ENCODE measurements around the gene RPRML.
A peak's percentile ranks its signal among the peaks of the same experiment; 100 is the strongest.
"Not testable (repeated sequence)": the region's sequence is repeated elsewhere in the genome, so short reads cannot be mapped to it uniquely, and the experiment has no call there.

Gene RPRML

DNA sequence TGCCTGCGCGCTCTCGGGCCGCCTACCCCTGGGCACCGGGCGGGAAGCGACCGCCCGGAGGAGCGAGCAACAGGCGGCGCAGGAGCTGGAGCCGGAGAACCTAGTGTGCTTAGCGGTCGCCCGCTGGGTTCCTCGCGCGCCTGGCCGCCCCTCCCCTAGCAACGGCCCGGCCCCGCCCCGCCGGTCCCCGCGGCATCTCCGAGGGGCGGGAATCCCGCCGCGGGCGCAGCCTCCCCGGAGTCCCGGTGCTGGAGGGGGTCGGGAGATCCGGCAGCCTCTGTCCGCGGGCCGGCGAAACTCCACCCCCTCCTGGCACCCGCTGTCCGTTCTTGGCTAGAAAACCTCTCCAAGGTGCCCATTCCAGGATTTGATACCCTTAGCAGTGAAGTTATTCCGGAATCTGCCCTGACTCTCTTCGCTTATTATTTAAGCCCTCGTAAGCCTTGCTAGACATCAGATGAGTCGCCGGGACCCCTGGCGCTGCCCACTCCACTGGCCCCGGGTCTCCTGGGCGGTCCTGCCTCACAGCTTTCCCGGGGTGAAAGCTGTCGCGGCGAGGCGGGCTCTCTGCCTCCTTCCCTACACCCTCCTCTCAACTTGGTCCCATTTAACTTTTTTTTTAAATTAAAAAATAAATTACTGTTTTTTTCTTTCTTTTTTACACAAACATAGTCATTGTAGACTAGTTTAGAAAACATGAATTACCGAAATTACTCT lies at the start of gene RPRML:
Gene RPRML, minus strand, starts transcription at position 107 of the 717 bp plus-strand sequence. CDS start 246 bp downstream, outside the sequence.
- DNase-seq: peak; percentile 46

DNA sequence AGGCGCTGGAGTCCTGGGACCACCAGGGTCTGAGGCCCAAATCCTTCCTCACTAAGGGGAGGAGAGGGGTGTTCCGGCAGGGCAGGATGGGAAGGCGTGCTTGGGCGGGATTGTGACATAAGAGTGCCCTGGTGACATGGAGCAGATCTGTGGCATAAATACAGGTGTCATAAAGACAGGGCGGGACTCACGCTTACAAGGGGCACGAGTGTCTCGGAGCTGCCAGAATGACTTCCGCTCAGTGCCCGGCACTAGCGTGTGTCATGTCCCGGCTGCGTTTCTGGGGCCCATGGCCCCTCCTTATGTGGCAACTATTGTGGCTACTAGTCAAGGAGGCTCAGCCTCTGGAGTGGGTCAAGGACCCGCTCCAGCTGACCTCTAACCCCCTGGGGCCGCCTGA lies 37.9 kb upstream of the RPRML start:
- not testable (repeated sequence) for DNase-seq

DNA sequence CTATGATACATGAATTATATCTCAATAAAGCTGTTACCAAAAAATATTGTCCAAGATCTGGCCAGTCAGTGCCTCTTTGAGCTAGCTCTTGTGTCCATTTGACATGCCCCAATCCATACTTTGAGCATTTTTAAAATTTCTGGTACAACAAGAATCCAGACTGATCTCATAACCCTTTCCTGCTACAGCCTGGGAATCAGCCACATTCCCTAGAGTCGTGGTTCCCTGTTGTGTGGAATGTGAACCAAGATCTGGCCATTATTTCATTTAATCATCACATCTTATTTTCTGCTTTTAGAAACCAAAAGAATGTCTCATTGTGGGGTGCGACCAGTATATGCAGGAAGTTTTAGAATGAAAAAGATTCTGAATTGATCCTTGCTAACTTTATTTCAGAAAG lies 34.3 kb upstream of the RPRML start:
- no peak for DNase-seq

DNA sequence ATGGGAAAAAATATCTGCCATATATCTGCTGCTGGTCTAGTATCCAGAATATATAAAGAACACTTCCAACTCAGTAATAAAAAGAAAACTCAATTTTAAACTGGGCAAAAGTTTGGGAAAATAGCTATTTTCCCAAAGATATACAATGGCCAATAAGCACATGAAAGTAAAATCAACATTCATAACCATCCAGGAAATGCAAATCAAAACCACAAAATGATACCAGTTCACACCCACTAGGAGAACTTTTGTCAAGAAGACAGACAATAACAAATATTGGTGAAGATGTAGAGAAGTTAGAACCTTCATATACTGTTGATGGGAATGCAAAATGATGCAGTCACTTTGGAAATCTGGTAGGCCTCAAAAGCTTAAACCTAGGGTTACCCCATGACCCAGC lies 33.4 kb upstream of the RPRML start:
- DNase-seq: no peak

DNA sequence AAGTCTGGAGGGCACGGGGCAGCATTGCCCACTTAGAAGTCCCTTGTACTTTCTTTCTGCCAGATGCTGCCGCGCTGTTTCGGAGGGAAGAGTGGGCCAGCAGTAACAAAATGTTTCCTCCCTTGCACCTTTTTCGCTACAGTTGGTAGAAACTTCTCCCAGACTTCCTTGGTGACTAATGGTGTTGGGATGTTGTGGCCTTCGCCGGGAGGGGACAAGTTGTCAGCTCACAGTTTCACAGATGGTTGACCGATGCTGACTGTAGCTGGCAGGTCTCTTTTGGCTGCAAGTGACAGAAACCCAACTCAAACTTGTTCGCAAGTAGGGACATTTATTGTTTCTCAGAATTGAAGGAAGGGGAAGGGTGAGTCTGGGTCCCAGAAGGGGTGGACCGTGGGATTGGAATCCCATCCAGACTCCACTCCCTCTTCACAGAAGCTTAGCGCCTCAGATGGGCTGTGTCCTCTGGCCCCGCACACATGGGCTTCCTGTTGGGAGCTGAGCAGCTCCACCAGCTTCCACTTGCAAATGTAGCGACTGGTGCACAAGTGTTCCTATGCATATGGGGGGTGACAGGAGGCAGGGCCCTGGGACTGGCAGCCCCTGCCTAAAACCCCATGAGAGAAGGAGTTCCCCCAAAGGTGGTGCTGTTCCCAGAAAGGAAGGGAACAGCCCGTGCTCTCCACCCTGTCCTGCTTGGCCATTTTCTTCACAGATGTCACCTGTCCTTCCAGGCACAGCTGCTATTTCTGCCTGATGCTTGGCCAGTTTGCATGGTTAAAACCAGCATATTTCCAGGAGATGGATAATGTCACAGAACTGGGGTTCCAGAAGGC lies 30.9 kb upstream of the RPRML start:
- DNase-seq: peak; percentile 46

DNA sequence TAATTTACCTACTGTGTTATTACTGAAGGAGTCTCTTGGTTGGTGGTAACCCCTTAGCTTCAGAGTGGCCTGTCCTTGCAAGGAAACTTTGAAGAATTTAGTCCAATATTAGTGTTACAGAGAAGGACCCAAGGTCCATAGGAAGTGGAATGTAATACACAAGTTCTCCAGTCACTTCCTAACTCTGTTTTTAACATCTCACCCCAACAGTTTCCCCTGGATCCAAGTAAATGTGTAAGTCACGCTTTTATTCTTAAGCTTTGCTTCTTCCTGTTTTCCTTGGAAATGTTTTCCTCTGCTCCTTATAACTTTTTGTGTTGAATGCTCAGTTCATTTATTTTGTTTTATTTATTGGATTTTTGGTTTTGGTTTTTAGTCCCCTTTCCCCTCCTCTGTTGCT lies 25.9 kb upstream of the RPRML start:
- no peak for DNase-seq

DNA sequence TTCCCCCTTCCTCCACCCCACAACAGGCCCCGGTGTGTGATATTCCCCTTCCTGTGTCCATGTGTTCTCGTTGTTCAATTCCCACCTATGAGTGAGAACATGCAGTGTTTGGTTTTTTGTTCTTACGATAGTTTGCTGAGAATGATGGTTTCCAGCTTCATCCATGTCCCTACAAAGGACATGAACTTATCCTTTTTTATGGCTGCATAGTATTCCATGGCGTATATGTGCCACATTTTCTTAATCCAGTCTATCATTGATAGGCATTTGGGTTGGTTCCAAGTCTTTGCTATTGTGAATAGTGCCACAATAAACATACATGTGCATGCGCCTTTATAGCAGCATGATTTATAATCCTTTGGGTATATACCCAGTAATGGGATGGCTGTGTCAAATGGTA lies 24.8 kb upstream of the RPRML start:
- DNase-seq: not testable (repeated sequence)

DNA sequence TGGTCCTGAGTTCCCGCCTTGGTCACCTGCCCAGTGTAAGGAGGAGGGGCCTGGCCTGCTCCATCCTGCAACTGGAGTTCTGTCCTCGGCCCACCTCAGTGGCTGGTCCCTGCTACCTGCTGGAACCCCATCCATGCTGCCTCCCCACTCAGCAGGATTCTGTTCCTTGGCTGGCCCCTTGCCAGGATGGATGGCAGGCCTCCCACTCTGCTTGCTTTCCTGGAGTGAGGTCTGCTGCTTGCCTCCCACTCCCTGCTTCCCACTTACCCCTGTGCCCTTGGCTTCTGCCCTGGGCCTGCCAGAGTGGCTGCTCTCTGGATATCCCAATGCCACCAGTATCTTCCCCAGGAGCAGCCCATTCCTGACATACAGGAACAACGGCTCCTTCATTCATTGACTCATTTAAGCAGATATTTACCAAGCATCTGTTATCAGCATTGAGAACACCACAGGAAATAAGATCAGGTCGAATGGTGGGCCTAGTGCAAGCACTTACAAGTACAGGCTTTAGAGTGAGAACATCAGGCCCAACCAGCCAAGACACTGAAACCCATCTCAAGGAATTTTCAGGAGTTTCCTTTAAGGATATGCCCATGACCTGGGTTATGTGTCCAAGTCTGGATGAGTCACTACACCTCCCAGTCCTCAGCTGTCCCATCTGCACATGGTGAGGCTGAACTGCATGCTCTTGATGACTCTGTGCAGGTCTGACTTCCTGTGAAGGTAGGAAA lies 17.0 kb upstream of the RPRML start:
- DNase-seq: peak; percentile 56

DNA sequence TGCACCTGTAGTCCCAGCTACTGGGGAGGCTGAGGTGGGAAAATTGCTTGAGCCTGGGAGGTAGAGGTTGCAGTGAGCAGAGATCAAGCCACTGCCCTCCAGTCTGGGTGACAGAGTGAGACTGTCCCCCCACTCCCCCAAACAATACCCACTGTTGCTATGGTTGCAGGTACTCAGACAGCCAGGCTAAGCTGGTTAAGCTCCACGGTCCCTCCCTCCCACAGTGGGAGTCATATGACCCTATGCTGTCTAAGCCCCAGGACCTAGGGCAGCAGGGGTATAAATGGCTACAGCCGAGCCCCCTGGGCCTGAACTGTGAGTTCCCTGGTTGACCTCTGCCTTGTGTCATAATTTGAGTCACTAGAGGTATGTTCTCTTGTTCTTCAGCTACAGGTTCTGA lies 15.9 kb upstream of the RPRML start:
- DNase-seq: no peak

DNA sequence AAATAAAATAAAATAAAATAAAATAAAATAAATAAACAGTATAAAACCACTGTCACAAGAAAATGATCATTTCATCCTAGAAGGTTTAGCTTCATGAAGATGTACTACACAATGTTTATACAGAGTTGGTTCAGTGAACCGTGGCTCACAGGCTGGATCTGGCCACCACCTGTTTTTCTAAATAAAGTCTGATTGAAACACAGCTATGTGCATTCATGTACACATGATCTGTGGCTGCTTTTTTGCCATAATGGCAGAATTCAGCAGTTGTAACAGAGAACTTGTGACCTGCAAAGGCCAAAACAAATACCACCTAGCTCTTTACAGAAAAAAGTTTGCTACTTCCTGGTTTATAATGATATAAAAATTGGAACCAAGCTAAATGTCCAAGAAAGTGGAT lies 12.6 kb upstream of the RPRML start:
- DNase-seq: no peak

DNA sequence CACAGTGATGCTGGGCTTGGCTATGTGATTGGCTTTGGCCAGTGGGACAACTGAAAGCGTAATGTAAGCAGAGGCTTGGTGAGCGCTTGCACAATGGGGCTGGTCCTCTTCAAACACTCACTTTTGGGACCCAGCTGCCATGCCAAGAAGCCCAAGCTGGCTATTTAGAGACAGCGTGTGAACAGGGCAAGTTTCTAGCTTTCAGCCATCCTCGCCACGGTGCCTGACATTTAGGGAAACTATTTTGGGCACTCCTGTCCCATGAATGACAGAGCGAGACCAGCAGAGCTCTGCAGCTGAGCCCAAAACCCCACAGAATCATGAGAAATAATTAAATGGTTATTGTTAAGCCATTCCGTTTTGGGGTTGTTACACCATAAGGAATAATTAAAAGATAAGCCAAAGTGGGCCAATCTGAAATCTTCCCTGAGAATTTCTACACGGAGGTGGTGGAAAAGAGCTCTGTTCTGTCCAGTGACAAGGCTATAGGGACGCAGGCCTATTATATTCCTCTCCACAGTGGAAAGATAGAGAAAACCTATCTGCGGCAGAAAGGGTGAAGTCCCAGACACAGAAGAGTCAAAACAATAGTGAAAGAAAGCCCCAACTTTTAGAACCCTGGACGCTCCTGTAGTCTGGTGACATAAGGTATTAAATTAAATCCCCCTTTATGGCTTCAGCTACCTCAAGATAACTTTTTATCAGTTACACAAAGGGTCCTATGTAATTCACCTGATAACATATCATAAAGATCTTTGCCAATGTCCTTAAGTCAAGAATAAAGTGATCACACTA lies 10.8 kb upstream of the RPRML start:
- DNase-seq: no peak

DNA sequence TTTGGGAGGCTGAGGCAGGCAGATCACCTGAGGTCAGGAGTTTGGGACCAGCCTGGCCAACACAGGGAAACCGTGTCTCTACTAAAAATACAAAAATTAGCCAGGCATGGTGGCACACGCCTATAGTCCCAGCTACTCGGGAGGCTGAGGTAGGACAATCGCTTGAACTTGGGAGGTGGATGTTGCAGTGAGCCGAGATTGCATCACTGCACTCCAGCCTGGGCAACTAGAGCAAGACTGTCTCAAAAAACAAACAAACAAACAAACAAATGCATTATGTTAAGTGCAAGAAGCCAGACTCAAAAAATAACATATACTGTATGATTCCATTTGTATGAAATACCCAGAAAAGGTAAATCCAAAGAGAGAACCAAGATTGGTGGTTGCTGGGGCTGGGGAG lies 8.9 kb upstream of the RPRML start:
- DNase-seq: not testable (repeated sequence)

DNA sequence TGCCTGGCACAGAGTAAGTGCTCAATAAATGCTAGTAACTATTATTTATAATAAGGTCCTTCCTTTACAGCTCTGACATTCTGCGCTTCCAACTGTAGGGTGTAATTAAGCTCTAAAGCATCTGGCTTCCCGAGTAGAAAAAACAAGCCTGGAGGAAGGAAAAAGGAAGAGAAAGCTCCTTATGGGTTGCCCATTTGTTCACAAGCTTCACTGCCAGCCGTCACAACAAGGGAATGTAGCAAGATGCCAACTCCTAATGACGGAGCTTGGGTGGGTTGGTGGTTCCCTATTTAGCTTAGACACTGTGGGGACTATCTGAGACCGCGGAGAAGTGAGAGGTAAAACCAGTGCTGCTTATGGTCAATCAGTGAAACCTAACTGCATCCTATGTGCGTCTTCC lies 7.3 kb upstream of the RPRML start:
- DNase-seq: no peak

DNA sequence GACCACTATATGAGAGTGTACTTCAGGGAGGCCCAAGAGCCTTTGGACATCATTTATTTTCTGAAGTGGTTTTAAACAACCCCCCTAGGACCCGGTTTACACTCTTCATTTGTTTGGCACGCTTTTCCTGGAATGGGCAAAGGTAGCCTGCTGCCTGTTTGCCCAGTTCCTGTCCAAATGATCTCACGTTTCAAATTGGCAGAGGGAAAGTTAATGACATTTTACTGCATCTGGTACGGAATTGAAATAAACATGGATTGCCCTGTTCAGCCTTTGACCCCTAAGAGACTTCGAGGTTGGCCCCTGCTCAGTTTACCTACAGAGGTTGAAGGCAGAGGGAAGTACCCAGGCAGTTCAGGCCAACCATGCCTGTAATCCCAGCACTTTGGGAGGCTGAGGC lies 5.8 kb upstream of the RPRML start:
- no peak for DNase-seq

DNA sequence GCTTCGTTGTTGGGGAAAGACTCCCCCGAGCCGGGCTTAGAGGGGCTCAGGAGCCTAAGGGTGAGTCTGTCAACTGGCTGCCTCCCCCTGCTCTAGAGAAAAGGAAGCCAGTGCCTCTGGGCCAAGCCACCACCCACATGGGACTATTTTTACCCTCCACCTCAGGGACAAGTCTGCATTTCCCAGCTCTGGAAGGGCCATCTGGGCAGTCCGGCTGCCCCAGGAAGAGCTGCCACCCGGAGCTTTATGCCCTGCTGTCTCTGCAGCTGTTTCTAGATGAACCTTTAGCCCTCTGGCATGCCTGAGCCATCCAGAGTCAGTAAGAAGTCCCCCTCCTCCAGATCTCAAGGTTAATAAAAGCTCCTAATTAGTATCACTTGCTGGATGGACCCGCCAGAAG lies 5.3 kb upstream of the RPRML start:
- no peak for DNase-seq

DNA sequence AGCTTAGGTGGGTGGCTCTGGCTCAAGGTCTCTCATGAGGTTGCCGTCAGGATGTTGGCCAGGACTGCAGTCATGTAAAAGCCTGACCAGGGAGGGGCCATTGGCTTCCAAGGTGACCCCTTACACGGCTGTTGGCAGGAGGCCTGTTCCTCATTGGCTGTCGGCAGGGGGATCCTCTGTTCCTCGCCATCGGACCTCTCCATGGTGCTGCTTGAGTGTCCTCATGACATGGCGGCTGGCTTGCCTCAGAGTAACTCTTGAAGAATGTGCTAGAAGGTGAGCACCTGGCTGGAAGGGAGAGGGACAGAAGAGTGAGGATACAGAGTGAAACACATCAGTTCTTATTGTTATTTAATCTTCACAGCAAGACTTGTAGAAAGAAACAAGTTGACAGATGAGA lies 4.7 kb upstream of the RPRML start:
- DNase-seq: no peak

DNA sequence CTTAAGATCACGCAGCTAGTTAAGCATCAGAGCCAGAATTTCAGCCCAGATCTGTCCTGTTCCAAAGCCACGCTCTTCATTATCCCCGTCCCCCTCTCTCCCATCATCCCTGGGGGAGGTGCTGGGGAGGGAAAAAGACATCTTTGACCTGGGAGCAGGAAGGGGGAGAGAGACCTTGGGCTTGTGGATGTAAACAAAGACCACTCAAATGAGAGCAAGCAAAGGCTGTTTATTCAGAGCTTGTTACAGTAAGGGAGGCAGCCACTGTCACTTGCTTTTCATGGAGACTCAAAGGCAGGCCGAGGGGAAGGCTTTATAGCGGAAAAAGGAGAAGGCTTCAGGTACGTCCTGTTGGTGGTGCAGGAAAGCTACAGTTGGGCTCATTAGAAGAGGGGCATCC lies 3.5 kb upstream of the RPRML start:
- no peak for DNase-seq

DNA sequence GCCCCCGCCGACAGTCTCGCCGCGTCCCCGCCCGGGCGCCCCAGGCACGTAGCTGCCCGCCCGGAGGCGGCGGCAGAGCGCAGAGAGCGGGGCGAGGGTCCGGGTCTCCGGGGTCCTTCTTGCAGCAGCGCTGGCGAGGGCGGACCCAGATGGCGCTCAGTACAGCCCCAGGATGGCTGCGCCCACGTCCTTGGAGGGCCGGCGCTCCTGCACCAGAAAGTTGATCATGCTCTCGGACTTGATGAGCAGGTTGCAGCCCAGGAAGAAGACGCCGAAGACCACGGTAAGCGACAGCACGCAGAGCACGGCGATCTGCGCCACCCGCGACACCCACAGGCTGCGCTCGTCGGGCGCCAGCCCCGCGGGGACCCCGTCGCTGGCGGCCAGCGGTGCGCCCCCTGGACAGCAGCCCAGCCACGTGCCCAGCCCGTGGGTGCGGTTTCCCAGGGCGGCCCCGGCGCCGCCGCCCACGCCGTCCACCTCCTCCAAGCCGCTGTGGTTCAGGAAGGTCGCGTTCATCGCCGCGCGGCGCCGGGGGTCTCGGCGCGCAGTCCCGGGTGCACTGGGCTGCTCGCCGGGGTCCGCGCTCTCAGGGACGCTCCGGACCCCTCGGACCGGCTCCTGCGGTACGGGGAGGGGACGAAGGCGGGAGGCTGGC lies 435 bp downstream of the RPRML start:
- peak; percentile 26 for DNase-seq

DNA sequence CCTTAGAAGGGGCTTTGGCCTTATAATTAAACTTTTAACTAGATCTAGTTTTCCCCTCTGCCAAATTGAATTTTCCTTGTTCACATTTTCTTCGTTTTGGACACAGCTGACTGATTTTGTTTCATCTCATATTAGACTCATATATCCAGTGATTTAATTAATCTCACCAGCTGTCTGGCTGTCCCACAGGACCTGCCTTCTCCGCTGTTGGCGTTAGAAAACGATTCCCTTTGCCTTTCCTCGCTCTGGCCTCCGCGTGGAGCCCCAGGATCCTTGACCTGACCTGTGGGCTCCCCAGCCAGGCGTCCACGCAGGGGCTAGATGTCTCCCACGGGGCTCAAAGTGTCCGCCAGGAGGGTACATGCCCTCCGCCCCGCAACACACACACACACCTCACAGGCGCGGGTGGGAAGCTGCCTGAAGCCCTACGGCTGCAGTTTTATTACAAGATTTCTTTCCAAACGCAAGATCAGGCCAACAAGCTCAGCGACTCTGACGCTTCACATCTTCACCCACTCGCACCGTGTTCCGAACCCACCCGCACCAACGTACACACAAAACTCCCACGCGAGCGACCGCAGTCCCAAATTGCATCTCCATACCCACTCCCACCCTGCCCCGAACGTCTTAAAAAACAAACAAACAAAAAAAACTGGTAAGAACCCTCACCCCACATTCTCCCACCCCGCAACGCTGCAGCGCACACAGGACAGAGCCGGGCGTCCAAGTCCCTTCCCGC lies 1.1 kb downstream of the RPRML start:
- no peak for DNase-seq

DNA sequence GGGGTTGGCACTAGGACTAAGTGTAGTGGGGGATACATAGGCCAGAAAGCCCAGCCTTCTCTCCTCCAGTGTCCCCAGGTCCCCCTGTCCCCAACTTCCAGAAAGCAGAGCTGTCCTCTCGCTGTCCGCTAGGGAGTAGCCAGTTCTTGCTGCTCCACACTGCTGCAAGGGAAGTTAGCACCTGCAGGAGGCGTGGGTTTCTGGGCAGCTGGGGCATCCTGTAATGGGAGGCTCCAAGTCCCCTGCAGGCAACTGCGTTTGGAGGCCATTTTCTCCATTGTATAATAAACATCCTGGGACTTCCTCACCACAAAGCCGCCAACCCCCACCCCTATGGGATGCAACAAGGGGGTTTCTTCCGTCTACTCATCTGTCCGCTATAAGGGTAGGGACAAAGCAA lies 1.7 kb downstream of the RPRML start:
- peak; percentile 45 for DNase-seq

DNA sequence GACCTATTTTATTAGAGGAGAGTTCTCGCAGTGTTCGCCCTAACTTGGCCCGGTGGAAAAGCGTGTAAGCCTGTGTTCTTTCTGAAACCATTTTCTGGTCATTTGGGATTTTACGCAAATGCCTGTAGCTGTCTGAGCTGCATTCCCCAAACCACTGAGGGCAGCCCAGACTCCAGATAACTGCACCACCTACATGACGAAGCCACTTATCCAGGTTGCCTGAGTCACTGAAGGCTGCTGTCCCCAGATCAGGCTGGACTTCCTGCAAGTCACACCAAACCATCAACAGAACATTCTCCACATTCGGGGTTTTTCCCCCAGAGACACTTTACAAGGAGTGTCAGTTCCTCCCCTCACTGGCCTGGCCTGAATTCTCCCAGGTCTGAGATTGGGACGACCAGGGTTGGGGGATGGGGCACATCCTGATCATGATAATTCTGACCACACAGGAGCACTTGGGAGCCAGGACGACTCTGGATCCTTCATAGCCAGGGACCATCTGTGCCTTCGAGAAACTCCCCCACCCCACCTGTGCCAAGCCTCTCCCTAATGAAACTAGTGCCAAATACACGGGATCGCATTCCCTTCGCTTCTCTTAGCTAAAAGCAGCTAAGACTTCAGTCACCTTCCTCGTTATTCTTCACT lies 2.3 kb downstream of the RPRML start:
- DNase-seq: no peak
